Ramos (cell line): ENCODE measurements around the gene BDKRB1.

Experiments used
- in situ Hi-C: fragments of 300-500 bp; cut with MboI; formaldehyde crosslinking; loops from one replicate; pipeline ENCODE4 v1.14.3; 2022; ENCODE audit warnings: low sequenced_read_pairs; ENCODE audit not compliant: unreplicated experiment

BDKRB1 gene

GRCh38 chr14:96255501-96256366 is at the start of gene BDKRB1:
TSS of gene BDKRB1 (plus strand) at chr14:96256210. CDS start at chr14:96263683, 7,473 bp downstream.
- in situ Hi-C loops, result no loop called here

- in situ Hi-C loops, result no loop called here
Observed at GRCh38 chr14:96206461-96206860, 49.5 kb upstream of the BDKRB1 start.

GRCh38 chr14:96207686-96208085 is 48.3 kb upstream of the BDKRB1 start:
- in situ Hi-C loops, result no loop called here

GRCh38 chr14:96208739-96209138 is 47.3 kb upstream of the BDKRB1 start:
- in situ Hi-C loops, result no loop called here

- in situ Hi-C loops, result no loop called here
Observed at GRCh38 chr14:96212140-96212539, 43.9 kb upstream of the BDKRB1 start.

- in situ Hi-C loops, result no loop called here
Observed at GRCh38 chr14:96212896-96213295, 43.1 kb upstream of the BDKRB1 start.

GRCh38 chr14:96213871-96214465 is 42.0 kb upstream of the BDKRB1 start:
- in situ Hi-C loops, result no loop called here

GRCh38 chr14:96214793-96215192 is 41.2 kb upstream of the BDKRB1 start:
- in situ Hi-C loops, result no loop called here

GRCh38 chr14:96215452-96216244 is 40.4 kb upstream of the BDKRB1 start:
- in situ Hi-C loops, result no loop called here

- in situ Hi-C loops, result no loop called here
Observed at GRCh38 chr14:96216627-96217026, 39.4 kb upstream of the BDKRB1 start.

GRCh38 chr14:96217376-96217913 is 38.6 kb upstream of the BDKRB1 start:
- in situ Hi-C loops, result no loop called here

- in situ Hi-C loops, result no loop called here
Observed at GRCh38 chr14:96221109-96221650, 34.8 kb upstream of the BDKRB1 start.

- in situ Hi-C loops, result no loop called here
Observed at GRCh38 chr14:96221841-96222240, 34.2 kb upstream of the BDKRB1 start.

GRCh38 chr14:96224480-96225096 is 31.4 kb upstream of the BDKRB1 start:
- in situ Hi-C loops, result no loop called here

GRCh38 chr14:96225213-96225612 is 30.8 kb upstream of the BDKRB1 start:
- in situ Hi-C loops, result no loop called here

- in situ Hi-C loops, result no loop called here
Observed at GRCh38 chr14:96225745-96226151, 30.3 kb upstream of the BDKRB1 start.

GRCh38 chr14:96227428-96227827 is 28.6 kb upstream of the BDKRB1 start:
- in situ Hi-C loops, result no loop called here

GRCh38 chr14:96229315-96229714 is 26.7 kb upstream of the BDKRB1 start:
- in situ Hi-C loops, result no loop called here

- in situ Hi-C loops, result no loop called here
Observed at GRCh38 chr14:96231056-96231455, 25.0 kb upstream of the BDKRB1 start.

GRCh38 chr14:96231526-96232130 is 24.4 kb upstream of the BDKRB1 start:
- in situ Hi-C loops, result no loop called here
